Gastrocnemius medialis (tissue), 4 donors: ENCODE measurements around the gene HLX. TPM values are rescaled to one million over a fixed set of nuclear protein-coding genes. Genes with fewer than 3 reads are reported as not detected.

ENCODE experiments used
- ATAC-seq, 2 donors: fragments of 150-250 bp; one replicate each; pipeline ENCODE4 v1.9.1; 2016
- DNase-seq, 2 donors: peaks; one replicate each; pipeline ENCODE4 v3.0.0-alpha.2; 2019
- H3K27ac ChIP-seq, 4 donors: fragments of 200-600 bp; sonication (generic); 1 replicate in 1 of 4; 2 replicates in 3 of 4; pipeline ENCODE4 v1.5.1; 2016 to 2018; ENCODE audit warnings: mild to moderate bottlenecking in 2 of 4, moderate library complexity in 1 of 4
- H3K27me3 ChIP-seq, 3 donors: fragments of 200-600 bp; sonication (generic) in 2 of 3; 1 replicate in 1 of 3; 2 replicates in 2 of 3; pipeline versions ENCODE4 v1.5.1 to v1.6.0; 2016 to 2019; ENCODE audit warnings: mild to moderate bottlenecking in 1 of 3, moderate library complexity in 1 of 3
- H3K36me3 ChIP-seq, 2 donors: fragments of 200-600 bp; sonication (generic) in 1 of 2; one replicate each; pipeline ENCODE4 v1.5.1; 2017 to 2018
- H3K4me1 ChIP-seq, 2 donors: fragments of 200-600 bp; sonication (generic) in 1 of 2; one replicate each; pipeline ENCODE4 v1.5.1; 2016 to 2017; ENCODE audit warnings: mild to moderate bottlenecking in 2 of 2
- H3K4me3 ChIP-seq, 4 donors: fragments of 200-600 bp; sonication (generic) in 3 of 4; 1 replicate in 1 of 4; 2 replicates in 3 of 4; pipeline ENCODE4 v1.5.1; 2016 to 2019; ENCODE audit warnings: mild to moderate bottlenecking in 2 of 4
- H3K9me3 ChIP-seq, 3 donors: fragments of 200-600 bp; sonication (generic) in 2 of 3; 1 replicate in 1 of 3; 2 replicates in 2 of 3; pipeline ENCODE4 v1.5.1; 2016 to 2019
- CTCF ChIP-seq, 5 experiments: fragments of 450-650 bp in 3 of 5; fragments of 200-600 bp in 2 of 5; sonication (generic) in 2 of 5; IDR thresholded peaks in 4 of 5; conservative IDR thresholded peaks in 1 of 5; 1 replicate in 4 of 5; 2 replicates in 1 of 5; pipeline ENCODE4 v1.5.1; 2016 to 2019; ENCODE audit warnings: antibody characterized with exemption in 5 of 5, mild to moderate bottlenecking in 3 of 5, moderate library complexity in 3 of 5
- POLR2A ChIP-seq, 2 donors: fragments of 450-650 bp; IDR thresholded peaks; one replicate each; pipeline ENCODE4 v1.6.1; 2017; ENCODE audit warnings: antibody characterized with exemption in 2 of 2, mild to moderate bottlenecking in 2 of 2, moderate library complexity in 2 of 2
- in situ Hi-C, 4 donors: fragments of 200-750 bp; cut with MboI; loops; one replicate each; pipeline versions ENCODE4 v1.15.0 to v1.8.0; 2017; ENCODE audit warnings: low sequenced_read_pairs in 4 of 4
- intact Hi-C: fragments of 100-400 bp; cut with DNase I; formaldehyde crosslinking; loops from one replicate; pipeline ENCODE4 v1.15.1; 2023; ENCODE audit warnings: low total_unique reads
- total RNA-seq, 4 donors: library from RNA; depleted of rRNA; stranded (reverse); fragments of >200 nt; gene quantifications; one replicate each; pipeline versions ENCODE4 v1.1.0 to v1.2.3, GENCODE V29; 2016

HLX gene
- total RNA-seq, 4 donors from 2014 or later: 3.5 to 8.3 (median 6.4) TPM

- peak overlapping the region in 1 of 4 donors; percentile 2 for H3K27ac ChIP-seq
- peak; percentile 60 to 76 for ATAC-seq
- intact Hi-C loops: loop anchor here (10.0 kb wide), 1 partner anchor 119 kb away; no protein-coding TSS in a partner anchor
Observed at GRCh38 chr1:220926146-220926545, 46.9 kb downstream of the HLX start.

GRCh38 chr1:220927442-220927841 lies 48.2 kb downstream of the HLX start:
- Histone ChIP-seq H3K9me3 (no peaks in the 10 kb centered on the region), H3K4me3 (no peak overlapping the region), H3K27ac (no peak overlapping the region), H3K27me3 (no peaks in the 10 kb centered on the region), H3K4me1 (peaks cover 3 to 15% of the 10 kb centered on the region in 2 donors), H3K36me3 (no peaks in the 10 kb centered on the region)
- intact Hi-C loops (loop anchor here (10.0 kb wide), 1 partner anchor 117 kb away; no protein-coding TSS in a partner anchor), in situ Hi-C loops (no loop called here)
- DNase-seq: no peak
- TF ChIP-seq POLR2A (IDR thresholded peaks at IDR 0.05) (no peak), CTCF (IDR thresholded peaks at IDR 0.05 in 4 of 5, conservative IDR thresholded peaks at IDR 0.05 in 1 of 5) (no peak)
- no peak for ATAC-seq

More at GRCh38 chr1:220926146-220926545, 46.9 kb downstream of the HLX start:
- in situ Hi-C loops: no loop called here
- no peak overlapping the region for H3K4me3 ChIP-seq
- peaks cover 0 to 9% of the 10 kb centered on the region in 2 donors for H3K4me1 ChIP-seq
- DNase-seq: peak; percentile 5 to 18
- H3K9me3 ChIP-seq: no peaks in the 10 kb centered on the region
- no peaks in the 10 kb centered on the region for H3K27me3 ChIP-seq
- TF ChIP-seq POLR2A (IDR thresholded peaks at IDR 0.05): no peak
- TF ChIP-seq CTCF (IDR thresholded peaks at IDR 0.05 in 4 of 5, conservative IDR thresholded peaks at IDR 0.05 in 1 of 5): no peak
- no peaks in the 10 kb centered on the region for H3K36me3 ChIP-seq

GRCh38 chr1:220928320-220928719 lies 49.1 kb downstream of the HLX start:
- Histone ChIP-seq H3K4me3 (no peak overlapping the region), H3K27me3 (no peaks in the 10 kb centered on the region), H3K27ac (no peak overlapping the region), H3K36me3 (no peaks in the 10 kb centered on the region), H3K4me1 (peaks cover 3 to 15% of the 10 kb centered on the region in 2 donors), H3K9me3 (no peaks in the 10 kb centered on the region)
- no peak for DNase-seq
- ATAC-seq: no peak
- TF ChIP-seq POLR2A (IDR thresholded peaks at IDR 0.05) (no peak), CTCF (IDR thresholded peaks at IDR 0.05 in 4 of 5, conservative IDR thresholded peaks at IDR 0.05 in 1 of 5) (no peak)
- intact Hi-C loops (loop anchor here (10.0 kb wide), 1 partner anchor 116 kb away; no protein-coding TSS in a partner anchor), in situ Hi-C loops (no loop called here)

GRCh38 chr1:220928725-220929300 lies 49.6 kb downstream of the HLX start:
- Histone ChIP-seq H3K36me3 (no peaks in the 10 kb centered on the region), H3K27me3 (no peaks in the 10 kb centered on the region), H3K4me1 (peaks cover 3 to 15% of the 10 kb centered on the region in 2 donors), H3K9me3 (no peaks in the 10 kb centered on the region), H3K4me3 (no peak overlapping the region), H3K27ac (no peak overlapping the region)
- ATAC-seq (no peak), DNase-seq (no peak)
- intact Hi-C loops: loop anchor here (10.0 kb wide), 1 partner anchor 116 kb away; no protein-coding TSS in a partner anchor
- TF ChIP-seq POLR2A (IDR thresholded peaks at IDR 0.05) (no peak), CTCF (IDR thresholded peaks at IDR 0.05 in 4 of 5, conservative IDR thresholded peaks at IDR 0.05 in 1 of 5) (no peak)
- in situ Hi-C loops: no loop called here
